IPS DF 6.9 (cell line): Measurements from ENCODE around the gene CD6.

ENCODE experiments used
- DNase-seq: peaks from one replicate; pipeline ENCODE4 v3.0.0-alpha.2; 2013; ENCODE audit warnings: low read depth, low spot score
- H3K27ac ChIP-seq: one replicate; pipeline ENCODE4 v1.5.1; 2013; ENCODE audit warnings: low read length, control low read depth
- H3K27me3 ChIP-seq: 2 replicates; pipeline ENCODE4 v1.6.1; 2013; ENCODE audit warnings: mild to moderate bottlenecking, low read length; ENCODE audit not compliant: control insufficient read depth, insufficient read depth
- H3K36me3 ChIP-seq: 2 replicates; pipeline ENCODE4 v1.6.1; 2013; ENCODE audit warnings: low read length; ENCODE audit not compliant: control insufficient read depth, insufficient read depth
- H3K4me1 ChIP-seq: 2 replicates; pipeline ENCODE4 v1.6.1; 2013; ENCODE audit warnings: low read length; ENCODE audit not compliant: control insufficient read depth, insufficient read depth
- H3K4me3 ChIP-seq: 2 replicates; pipeline ENCODE4 v1.5.1; 2013; ENCODE audit warnings: mild to moderate bottlenecking, low read length
- H3K9me3 ChIP-seq: 2 replicates; pipeline ENCODE4 v1.6.1; 2013; ENCODE audit warnings: low read length, inconsistent platforms; ENCODE audit not compliant: control insufficient read depth, insufficient read depth
- WGBS: extraction: QIAGEN DNeasy Blood & Tissue Kit; methylation state at CpG from one replicate; pipeline ENCODE4 v1.1.7; 2013; ENCODE audit warnings: mixed read lengths, missing lambda C conversion rate; ENCODE audit not compliant: insufficient read length, insufficient coverage; 5-methylcytosine and 5-hydroxymethylcytosine counted together

Gene CD6

DNA sequence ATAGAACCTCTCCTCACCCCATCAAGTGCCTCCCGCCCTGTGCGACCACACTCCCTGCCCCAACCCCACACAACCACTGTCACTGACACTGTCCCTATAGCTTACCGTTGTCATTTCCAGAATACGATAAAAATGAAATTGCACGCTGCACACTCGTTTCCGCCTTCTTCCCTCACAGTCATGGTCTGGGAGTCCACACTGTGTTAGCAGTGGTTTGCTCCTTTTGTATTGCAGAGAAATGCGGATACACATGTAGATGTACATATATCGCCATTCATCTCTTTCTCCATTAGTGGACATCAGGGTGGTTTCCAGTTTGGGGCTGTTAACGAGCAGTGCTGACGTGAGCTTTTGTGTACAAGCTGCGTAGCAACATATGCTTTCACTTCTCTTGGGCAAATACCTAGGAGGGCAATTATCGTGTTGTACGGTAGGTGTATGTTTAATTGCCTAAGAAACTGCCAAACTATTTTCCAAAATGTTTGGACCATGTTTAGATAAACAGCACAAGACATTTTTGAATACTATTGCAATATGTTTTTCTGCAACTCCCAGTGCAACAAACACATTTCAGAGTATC lies 71.6 kb downstream of the CD6 start:
- Histone ChIP-seq H3K4me1 (0 out of 2 replicates have a peak, but pooled peaks cover 2% of the 10 kb centered on the region), H3K9me3 (no peaks in the 10 kb centered on the region), H3K4me3 (no peak overlapping the region), H3K27ac (no peak overlapping the region), H3K36me3 (no peaks in the 10 kb centered on the region), H3K27me3 (no peaks in the 10 kb centered on the region)
- DNase-seq: no peak
- no CpG with 5 or more reads among the region's 14 CpGs for WGBS

DNA sequence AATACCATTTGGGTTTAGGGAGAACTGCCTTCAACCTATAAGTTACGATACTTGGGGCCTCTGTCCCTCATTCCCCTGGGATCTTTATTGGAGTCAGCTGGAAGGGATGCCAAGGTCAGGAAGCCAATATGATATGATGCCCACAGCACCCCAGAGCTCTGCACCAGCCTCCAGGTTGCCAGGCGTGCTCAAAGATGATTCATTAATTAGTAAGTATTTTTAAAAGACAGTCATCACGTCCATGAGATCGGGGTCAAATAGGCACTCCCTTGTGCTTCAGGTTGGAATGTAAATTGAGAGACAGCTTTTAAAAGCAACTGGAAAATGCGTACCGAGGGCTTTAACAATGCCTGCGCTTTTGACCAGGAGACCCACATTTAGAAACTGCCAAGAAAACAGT lies 73.8 kb downstream of the CD6 start:
- WGBS: no CpG with 5 or more reads among the region's 7 CpGs
- no peak overlapping the region for H3K27ac ChIP-seq
- no peaks in the 10 kb centered on the region for H3K27me3 ChIP-seq
- DNase-seq: no peak
- H3K4me1 ChIP-seq: 0 out of 2 replicates have a peak, but pooled peaks cover 2% of the 10 kb centered on the region
- no peaks in the 10 kb centered on the region for H3K9me3 ChIP-seq
- H3K4me3 ChIP-seq: no peak overlapping the region
- H3K36me3 ChIP-seq: no peaks in the 10 kb centered on the region

DNA sequence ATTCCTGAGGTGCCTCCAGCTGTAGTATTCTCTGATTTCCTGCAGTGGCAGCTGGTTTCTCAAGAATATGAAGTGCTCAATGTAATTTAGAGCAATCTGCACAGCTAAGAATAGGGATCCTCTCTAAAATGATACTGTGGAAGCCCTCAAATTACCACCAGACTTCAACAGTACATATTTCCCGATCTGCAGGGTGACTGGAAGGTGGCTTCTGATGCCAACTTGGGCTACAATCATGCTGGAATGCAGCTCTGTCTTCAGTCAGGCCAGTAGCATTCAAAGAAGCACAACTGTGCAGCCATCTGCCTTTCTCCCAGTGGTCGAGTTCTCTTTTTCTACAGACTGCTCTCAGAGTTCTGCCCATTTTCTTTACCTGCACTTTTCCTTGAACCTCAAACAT lies 75.4 kb downstream of the CD6 start:
- WGBS: no CpG with 5 or more reads among the region's 2 CpGs
- H3K27ac ChIP-seq: no peak overlapping the region
- no peaks in the 10 kb centered on the region for H3K36me3 ChIP-seq
- H3K4me1 ChIP-seq: 0 out of 2 replicates have a peak, but pooled peaks cover 2% of the 10 kb centered on the region
- DNase-seq: no peak
- H3K27me3 ChIP-seq: no peaks in the 10 kb centered on the region
- H3K9me3 ChIP-seq: no peaks in the 10 kb centered on the region
- no peak overlapping the region for H3K4me3 ChIP-seq

DNA sequence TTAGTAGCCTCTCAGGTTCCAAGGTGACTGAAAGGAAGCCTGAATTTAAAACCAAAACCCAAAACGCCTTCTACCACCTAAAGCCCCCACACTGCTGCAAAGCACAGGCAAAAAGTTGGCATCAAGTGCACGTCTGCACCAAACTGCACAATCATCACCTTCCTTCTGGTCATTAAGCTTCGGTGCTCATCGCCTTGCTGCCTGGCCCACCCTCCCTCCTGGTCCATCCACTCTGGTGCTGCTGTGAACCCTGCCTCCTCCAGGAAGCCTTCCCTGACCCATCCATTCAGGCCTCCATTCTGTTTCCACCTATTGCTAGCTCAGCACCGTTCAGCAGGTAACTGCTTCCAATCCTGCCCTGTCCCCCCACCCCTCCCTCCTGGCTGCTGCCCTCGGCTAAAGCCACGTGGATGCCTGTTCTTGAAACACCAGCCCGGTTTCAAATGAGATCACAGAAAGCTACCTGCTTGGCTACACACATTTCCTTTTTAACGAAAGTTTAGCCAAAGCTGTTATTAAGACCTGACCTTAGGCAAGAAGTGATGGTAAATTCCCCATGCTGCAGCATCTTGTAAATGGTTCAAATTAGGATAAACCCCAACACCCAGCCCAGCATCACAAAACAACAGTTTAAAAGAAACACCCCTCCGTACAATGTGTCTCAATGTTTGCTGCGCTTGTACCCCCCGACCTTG lies 77.0 kb downstream of the CD6 start:
- Histone ChIP-seq H3K4me3 (no peak overlapping the region), H3K36me3 (no peaks in the 10 kb centered on the region), H3K4me1 (no peaks in the 10 kb centered on the region), H3K27me3 (no peaks in the 10 kb centered on the region), H3K9me3 (no peaks in the 10 kb centered on the region), H3K27ac (no peak overlapping the region)
- DNase-seq: no peak
- no CpG with 5 or more reads among the region's 12 CpGs for WGBS

DNA sequence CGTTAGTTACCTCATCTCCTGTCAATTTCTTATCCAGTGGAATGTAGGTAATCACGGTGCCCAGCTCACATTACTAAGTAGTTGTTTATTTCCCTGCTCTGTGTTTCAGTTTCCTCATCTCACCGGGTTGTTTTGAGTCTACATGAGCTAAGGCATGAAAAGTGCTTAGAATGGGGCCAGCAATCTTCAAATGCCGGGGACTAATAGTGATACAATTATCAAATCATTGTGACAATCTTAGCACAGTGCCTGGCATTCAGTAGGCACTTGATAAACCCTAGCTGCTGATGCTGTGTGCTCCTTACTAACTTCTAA lies 77.5 kb downstream of the CD6 start:
- no CpG with 5 or more reads among the region's 4 CpGs for WGBS
- H3K4me3 ChIP-seq: no peak overlapping the region
- no peaks in the 10 kb centered on the region for H3K4me1 ChIP-seq
- H3K9me3 ChIP-seq: no peaks in the 10 kb centered on the region
- no peaks in the 10 kb centered on the region for H3K27me3 ChIP-seq
- DNase-seq: no peak
- no peak overlapping the region for H3K27ac ChIP-seq
- H3K36me3 ChIP-seq: no peaks in the 10 kb centered on the region

DNA sequence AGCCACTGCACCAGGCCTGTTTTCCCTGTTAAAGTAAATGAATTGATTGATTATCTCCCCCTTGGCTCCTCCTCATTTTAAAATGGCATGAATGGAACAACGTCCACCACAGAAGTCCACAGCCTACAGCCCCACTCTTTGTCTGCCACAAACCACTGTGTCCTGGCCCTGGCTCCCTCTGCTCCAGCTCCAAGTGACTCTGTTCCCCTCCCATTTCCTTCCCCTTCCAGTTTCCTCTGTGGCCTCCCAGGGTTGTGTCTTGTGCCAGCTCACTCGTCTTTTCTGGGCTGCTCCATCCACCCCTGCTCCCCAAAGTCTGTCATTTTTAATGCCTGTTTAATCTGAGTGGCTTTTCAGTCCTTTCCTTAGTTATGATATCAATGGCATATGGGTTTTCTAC lies 78.4 kb downstream of the CD6 start:
- no peaks in the 10 kb centered on the region for H3K36me3 ChIP-seq
- no peaks in the 10 kb centered on the region for H3K4me1 ChIP-seq
- no peak overlapping the region for H3K27ac ChIP-seq
- no peak for DNase-seq
- no peak overlapping the region for H3K4me3 ChIP-seq
- H3K27me3 ChIP-seq: no peaks in the 10 kb centered on the region
- H3K9me3 ChIP-seq: no peaks in the 10 kb centered on the region
- no CpG with 5 or more reads among the region's 2 CpGs for WGBS

DNA sequence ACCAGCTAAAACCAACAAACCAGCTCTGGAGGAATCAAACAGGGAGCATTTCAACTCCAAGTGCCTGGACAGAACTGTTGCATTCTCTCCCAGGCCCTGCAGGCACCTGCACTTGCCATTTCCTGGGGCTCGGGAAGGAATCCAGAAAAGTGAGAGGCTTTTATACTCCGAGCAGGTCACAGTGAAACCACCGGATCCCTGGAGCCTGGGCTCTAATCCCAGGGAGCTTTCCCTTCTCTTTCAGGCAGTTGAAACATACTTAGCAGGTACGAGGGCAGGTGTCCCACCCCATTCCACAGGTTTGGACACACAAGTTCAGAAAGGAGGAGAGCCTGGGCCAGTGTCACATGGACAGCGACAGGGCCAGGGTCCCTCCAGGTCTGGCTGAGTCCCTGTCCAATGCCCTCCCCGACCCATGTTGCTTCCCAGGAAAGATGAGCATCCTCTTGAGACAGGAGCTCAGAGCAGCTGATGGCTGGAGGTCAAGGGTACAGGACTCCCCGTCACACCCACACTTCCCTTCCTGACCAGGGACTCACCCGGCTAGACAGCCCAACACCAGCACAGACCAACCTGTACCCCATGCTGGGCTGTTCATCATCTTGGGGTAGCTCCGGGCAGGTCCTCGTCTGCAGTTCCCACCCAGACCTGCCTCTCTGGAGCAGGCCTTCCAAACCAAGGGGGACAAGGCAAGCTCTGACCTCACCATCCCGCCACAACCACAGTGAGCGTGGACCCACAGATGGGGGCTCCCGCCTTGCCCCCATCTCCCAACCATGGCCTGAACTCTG lies 80.9 kb downstream of the CD6 start:
- Histone ChIP-seq H3K4me3 (no peak overlapping the region), H3K4me1 (no peaks in the 10 kb centered on the region), H3K36me3 (no peaks in the 10 kb centered on the region), H3K27me3 (no peaks in the 10 kb centered on the region), H3K9me3 (no peaks in the 10 kb centered on the region), H3K27ac (no peak overlapping the region)
- DNase-seq: no peak
- no CpG with 5 or more reads among the region's 13 CpGs for WGBS

DNA sequence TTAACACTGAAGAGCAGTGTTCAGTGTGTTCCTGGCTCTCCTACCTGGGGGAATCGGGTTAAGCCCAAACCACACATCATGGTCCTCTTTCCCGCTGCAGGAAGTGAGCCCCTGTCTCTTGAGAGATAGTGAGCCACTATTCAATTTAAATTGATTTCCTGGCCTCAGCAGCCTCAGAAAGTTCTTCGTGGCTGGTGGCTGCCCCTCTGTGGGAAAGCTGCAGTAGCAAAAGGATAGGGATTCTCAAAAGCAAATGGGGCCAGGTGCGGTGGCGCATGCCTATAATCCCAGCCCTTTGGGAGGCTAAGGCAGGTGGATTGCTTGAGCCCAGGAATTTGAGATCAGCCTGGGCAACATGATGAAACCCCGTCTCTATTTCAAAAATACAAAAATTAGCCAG lies 81.7 kb downstream of the CD6 start:
- Histone ChIP-seq H3K27ac (no peak overlapping the region), H3K36me3 (no peaks in the 10 kb centered on the region), H3K4me3 (no peak overlapping the region), H3K4me1 (no peaks in the 10 kb centered on the region), H3K9me3 (no peaks in the 10 kb centered on the region), H3K27me3 (no peaks in the 10 kb centered on the region)
- DNase-seq: no peak
- no CpG with 5 or more reads among the region's 6 CpGs for WGBS

DNA sequence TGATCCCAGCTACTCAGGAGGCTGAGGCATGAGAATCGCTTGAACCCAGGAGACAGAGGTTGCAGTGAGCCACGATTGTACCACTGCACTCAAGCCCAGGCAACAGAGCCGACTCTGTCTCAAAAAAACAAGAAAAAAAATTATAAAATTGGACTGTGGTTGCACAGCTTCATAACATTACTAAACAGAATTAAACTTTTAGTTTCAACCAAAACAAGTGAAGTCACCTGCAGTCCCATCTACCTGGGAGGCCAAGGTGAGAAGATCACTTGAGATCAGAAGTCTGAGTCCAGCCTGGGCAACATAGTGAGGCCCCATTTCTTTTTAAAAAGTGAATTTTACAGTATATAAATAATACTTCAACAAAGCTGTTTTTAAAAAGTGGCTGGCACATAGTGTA lies 83.0 kb downstream of the CD6 start:
- Histone ChIP-seq H3K36me3 (no peaks in the 10 kb centered on the region), H3K4me3 (no peak overlapping the region), H3K27me3 (no peaks in the 10 kb centered on the region), H3K4me1 (no peaks in the 10 kb centered on the region), H3K9me3 (no peaks in the 10 kb centered on the region), H3K27ac (no peak overlapping the region)
- no peak for DNase-seq
- WGBS: no CpG with 5 or more reads among the region's 3 CpGs

DNA sequence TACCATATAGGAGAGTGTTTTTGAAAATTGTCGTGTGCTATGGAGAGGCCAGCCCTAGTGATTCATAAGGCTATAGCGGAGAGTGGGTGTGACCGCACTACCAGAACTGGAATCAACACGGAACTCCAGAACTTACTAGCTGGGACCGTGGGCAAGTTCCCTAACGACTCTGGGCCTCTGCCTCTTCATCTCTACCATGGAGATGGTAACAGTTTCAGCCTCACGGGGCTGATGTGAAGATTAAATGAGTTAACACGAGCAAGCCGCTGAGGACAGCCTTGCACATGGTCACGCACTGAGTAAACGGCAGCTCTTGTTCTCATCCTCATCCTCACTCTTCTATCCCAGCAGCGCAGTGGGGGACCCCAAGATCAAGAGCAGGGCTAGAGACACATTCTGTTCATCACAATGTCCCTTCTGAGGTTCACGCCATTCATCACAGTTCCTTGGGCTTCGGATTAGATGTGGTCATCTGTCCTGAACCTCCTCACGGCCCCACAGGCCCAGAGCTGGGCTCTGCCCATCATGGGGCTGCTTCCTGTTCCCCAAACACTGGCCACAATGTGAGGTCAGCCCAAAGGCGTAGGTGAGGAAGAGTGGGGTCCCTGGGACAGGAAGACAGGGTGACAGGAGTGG lies 83.6 kb downstream of the CD6 start:
- Histone ChIP-seq H3K4me3 (no peak overlapping the region), H3K27me3 (no peaks in the 10 kb centered on the region), H3K4me1 (no peaks in the 10 kb centered on the region), H3K9me3 (no peaks in the 10 kb centered on the region), H3K27ac (no peak overlapping the region), H3K36me3 (no peaks in the 10 kb centered on the region)
- DNase-seq: no peak
- WGBS: no CpG with 5 or more reads among the region's 16 CpGs
